Measurements from ENCODE around the gene STK32C. TPM values are rescaled to one million over a fixed set of nuclear protein-coding genes. Genes with fewer than 3 reads are reported as not detected.

The STK32C gene
- total RNA-seq, 2 donors from 2014 or later, result 12.6 to 20.6 TPM

DNA sequence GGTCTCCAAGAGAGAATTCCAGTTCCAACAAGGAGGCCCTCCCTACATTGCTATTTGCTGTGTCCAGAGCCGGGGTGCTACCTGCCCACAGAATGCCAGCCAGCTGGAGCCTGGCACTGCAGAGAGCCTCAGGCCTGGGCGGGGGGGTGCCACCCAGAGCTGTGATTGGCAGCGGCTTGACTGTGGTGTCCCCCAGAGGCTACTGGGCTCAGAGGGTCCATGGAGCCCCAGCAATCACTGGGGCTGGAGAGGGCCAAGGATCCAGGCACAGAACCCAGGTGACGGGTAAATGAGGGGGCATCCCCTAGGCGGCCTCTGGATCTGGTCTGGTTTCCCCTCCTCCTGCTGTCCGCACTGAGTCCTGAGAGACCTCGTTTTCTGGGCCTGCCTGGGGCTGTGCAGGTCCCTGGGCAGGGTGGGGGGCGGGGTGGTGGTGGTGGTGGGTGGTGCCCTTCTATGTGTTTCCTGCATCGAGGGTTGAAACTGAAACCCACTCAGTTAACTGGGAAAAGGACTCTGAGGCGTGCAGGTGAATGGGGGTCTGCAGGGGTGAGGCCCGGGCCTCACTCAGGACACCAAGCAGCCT is 108.4 kb downstream of the STK32C start:
- H3K4me3 Mint-ChIP-seq, result no peak overlapping the region
- no peak for ATAC-seq (replicated peaks)
- no peaks in the 10 kb centered on the region for H3K4me1 Mint-ChIP-seq
- H3K27me3 Mint-ChIP-seq, result no peaks in the 10 kb centered on the region
- H3K27ac Mint-ChIP-seq, result no peak overlapping the region
- no peaks in the 10 kb centered on the region for H3K9me3 Mint-ChIP-seq
- H3K36me3 Mint-ChIP-seq (ENCODE audit: low read depth), result no peaks in the 10 kb centered on the region

- H3K4me3 Mint-ChIP-seq, result no peak overlapping the region
- no peaks in the 10 kb centered on the region for H3K9me3 Mint-ChIP-seq
- H3K4me1 Mint-ChIP-seq, result no peaks in the 10 kb centered on the region
- ATAC-seq (replicated peaks), result no peak
- no peaks in the 10 kb centered on the region for H3K36me3 Mint-ChIP-seq (ENCODE audit: low read depth)
- no peaks in the 10 kb centered on the region for H3K27me3 Mint-ChIP-seq
- no peak overlapping the region for H3K27ac Mint-ChIP-seq
These were observed 109.2 kb downstream of the STK32C start for GRCh38 chr10:132198381-132199181.

DNA sequence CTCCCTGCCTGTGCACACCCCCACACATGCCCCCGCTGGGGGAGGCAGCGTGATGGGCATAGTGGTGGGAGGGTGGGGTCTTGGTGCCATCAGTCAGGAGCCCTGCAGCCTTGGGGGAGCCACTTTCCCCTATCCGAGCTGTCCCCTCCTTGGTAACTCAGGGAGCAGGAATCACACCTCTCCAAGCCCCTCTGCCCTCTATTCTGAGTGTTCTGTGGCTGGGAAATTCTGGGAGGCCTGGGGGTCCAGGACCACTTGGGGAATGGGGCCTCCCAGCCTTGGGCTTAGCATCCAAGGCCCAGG is 109.7 kb downstream of the STK32C start:
- Mint-ChIP-seq H3K27me3 (no peaks in the 10 kb centered on the region), H3K4me1 (no peaks in the 10 kb centered on the region), H3K27ac (no peak overlapping the region), H3K36me3 (ENCODE audit: low read depth) (no peaks in the 10 kb centered on the region), H3K9me3 (no peaks in the 10 kb centered on the region), H3K4me3 (no peak overlapping the region)
- no peak for ATAC-seq (replicated peaks)

- Mint-ChIP-seq H3K4me1 (no peaks in the 10 kb centered on the region), H3K36me3 (ENCODE audit: low read depth) (no peaks in the 10 kb centered on the region), H3K27me3 (no peaks in the 10 kb centered on the region), H3K27ac (no peak overlapping the region), H3K9me3 (no peaks in the 10 kb centered on the region), H3K4me3 (no peak overlapping the region)
- ATAC-seq (replicated peaks), result no peak
These were observed 110.3 kb downstream of the STK32C start for GRCh38 chr10:132197271-132198067.

- no peak for ATAC-seq (replicated peaks)
- Mint-ChIP-seq H3K36me3 (ENCODE audit: low read depth) (no peaks in the 10 kb centered on the region), H3K4me3 (no peak overlapping the region), H3K27ac (no peak overlapping the region), H3K9me3 (no peaks in the 10 kb centered on the region), H3K27me3 (no peaks in the 10 kb centered on the region), H3K4me1 (no peaks in the 10 kb centered on the region)
These were observed 111.3 kb downstream of the STK32C start for GRCh38 chr10:132196178-132197113.

DNA sequence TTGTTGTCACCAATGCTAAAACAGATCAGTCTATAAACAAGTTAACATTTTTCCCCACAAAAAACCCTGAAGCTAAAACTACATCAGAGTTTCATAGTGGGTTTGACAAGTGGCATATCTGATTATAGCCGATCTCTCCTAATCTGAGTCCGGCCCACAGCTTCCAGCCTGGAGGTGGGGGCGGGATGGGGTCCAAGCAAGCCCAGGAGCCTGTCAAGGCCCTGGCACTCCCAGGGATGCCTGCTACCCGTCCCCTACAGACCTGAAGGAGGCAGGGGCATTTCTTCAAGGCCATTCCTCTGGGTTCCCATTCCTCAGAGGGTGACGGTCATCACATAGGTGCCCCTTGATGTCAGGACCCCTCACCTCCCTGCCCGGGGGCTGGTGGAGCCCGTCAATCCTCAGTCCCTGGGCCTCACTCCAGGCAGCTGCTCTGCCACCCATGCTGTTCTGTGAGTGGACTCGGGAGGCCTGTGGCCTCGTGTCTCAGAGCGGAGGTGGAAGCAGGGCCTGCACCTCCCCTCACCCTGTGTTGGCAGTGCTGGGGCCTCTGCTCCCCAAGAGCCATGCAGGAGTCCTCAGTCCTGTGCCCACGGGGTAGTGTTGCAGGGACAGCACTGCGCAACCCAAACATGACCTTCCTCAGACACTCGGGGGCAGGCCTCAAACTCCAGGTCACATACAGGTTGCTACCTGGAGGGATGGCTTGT is 112.2 kb downstream of the STK32C start:
- no peak overlapping the region for H3K27ac Mint-ChIP-seq
- H3K9me3 Mint-ChIP-seq, result no peaks in the 10 kb centered on the region
- no peaks in the 10 kb centered on the region for H3K4me1 Mint-ChIP-seq
- peaks cover 4% of the 10 kb centered on the region for H3K36me3 Mint-ChIP-seq (ENCODE audit: low read depth)
- no peak overlapping the region for H3K4me3 Mint-ChIP-seq
- H3K27me3 Mint-ChIP-seq, result no peaks in the 10 kb centered on the region
- ATAC-seq (replicated peaks), result no peak

- H3K36me3 Mint-ChIP-seq (ENCODE audit: low read depth), result peaks cover 12% of the 10 kb centered on the region
- H3K27me3 Mint-ChIP-seq, result peaks cover under 1% of the 10 kb centered on the region
These were observed 113.0 kb downstream of the STK32C start for GRCh38 chr10:132194726-132195125.

GRCh38 chr10:132193907-132194552 is 113.7 kb downstream of the STK32C start:
- Mint-ChIP-seq H3K4me1 (no peaks in the 10 kb centered on the region), H3K27ac (no peak overlapping the region), H3K27me3 (peaks cover 6% of the 10 kb centered on the region), H3K36me3 (ENCODE audit: low read depth) (peaks cover 15% of the 10 kb centered on the region), H3K4me3 (no peak overlapping the region), H3K9me3 (no peaks in the 10 kb centered on the region)
- ATAC-seq (replicated peaks), result peak; percentile 32

More at GRCh38 chr10:132194726-132195125, 113.0 kb downstream of the STK32C start:
- no peaks in the 10 kb centered on the region for H3K4me1 Mint-ChIP-seq
- no peak for ATAC-seq (replicated peaks)
- H3K4me3 Mint-ChIP-seq, result no peak overlapping the region
- no peaks in the 10 kb centered on the region for H3K9me3 Mint-ChIP-seq
- no peak overlapping the region for H3K27ac Mint-ChIP-seq

DNA sequence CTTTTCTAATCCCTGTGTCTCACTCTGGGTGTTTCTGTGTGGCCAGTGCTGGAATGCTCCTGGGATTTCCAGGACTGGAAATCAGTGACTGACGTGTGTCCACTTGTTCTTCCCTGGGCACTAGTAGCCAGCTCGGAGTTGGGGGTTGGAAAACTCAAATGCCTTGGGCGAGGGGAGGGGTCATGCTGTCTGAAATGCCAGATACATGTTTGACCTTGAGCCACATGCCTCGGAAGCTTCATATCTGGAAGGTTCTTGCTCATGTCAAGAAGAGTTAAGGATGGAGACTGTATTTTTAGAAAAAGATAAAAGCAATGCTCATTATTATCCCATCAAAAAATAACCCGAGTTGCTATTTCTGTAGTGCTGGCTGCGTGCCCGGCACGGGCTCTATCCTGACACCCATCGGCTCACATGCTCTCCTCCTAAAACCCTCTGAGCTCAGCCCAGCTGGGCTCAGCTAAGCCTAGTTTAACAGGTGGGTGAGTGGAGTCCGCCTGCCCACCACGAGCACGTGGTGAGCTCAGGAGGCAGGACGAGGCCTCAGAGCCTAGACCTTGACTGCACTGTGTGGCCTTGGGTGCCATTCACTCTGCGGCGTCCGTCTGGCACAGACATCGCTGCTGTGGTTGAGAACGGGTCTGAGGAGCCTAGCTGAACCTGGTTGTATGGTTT is 114.6 kb downstream of the STK32C start:
- no peak for ATAC-seq (replicated peaks)
- no peaks in the 10 kb centered on the region for H3K9me3 Mint-ChIP-seq
- peaks cover 14% of the 10 kb centered on the region for H3K27me3 Mint-ChIP-seq
- no peak overlapping the region for H3K27ac Mint-ChIP-seq
- H3K4me3 Mint-ChIP-seq, result no peak overlapping the region
- H3K4me1 Mint-ChIP-seq, result no peaks in the 10 kb centered on the region
- H3K36me3 Mint-ChIP-seq (ENCODE audit: low read depth), result peaks cover 15% of the 10 kb centered on the region

GRCh38 chr10:132192076-132192975 is 115.4 kb downstream of the STK32C start:
- H3K27ac Mint-ChIP-seq, result no peak overlapping the region
- peaks cover 18% of the 10 kb centered on the region for H3K27me3 Mint-ChIP-seq

GRCh38 chr10:132189810-132190422 is 117.8 kb downstream of the STK32C start:
- Mint-ChIP-seq H3K4me3 (no peak overlapping the region), H3K27ac (no peak overlapping the region), H3K36me3 (ENCODE audit: low read depth) (peaks cover 15% of the 10 kb centered on the region), H3K4me1 (no peaks in the 10 kb centered on the region), H3K9me3 (no peaks in the 10 kb centered on the region), H3K27me3 (peaks cover 18% of the 10 kb centered on the region)
- ATAC-seq (replicated peaks), result no peak

More at GRCh38 chr10:132192076-132192975, 115.4 kb downstream of the STK32C start:
- no peaks in the 10 kb centered on the region for H3K4me1 Mint-ChIP-seq
- H3K9me3 Mint-ChIP-seq, result no peaks in the 10 kb centered on the region
- ATAC-seq (replicated peaks), result no peak
- H3K4me3 Mint-ChIP-seq, result no peak overlapping the region
- peaks cover 15% of the 10 kb centered on the region for H3K36me3 Mint-ChIP-seq (ENCODE audit: low read depth)

DNA sequence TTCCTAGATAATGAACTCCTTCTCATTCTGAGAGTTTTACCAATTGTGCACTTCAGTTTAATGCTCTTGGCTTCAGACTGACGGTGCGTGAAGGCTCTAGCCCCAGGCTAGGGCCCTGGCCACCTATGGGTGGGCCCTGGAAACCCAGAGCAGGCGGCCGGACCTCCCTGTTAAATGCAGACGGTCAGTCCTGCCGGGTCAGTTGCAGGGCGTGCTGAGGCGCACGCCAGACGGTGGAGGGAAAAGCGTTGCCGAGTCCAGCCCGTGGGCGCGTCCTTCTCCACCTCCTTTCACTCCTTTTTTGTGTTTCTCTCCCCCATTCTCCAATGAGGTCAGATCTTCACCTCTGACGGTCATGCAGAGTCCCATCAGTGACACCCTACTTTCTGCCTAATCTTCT is 118.7 kb downstream of the STK32C start:
- no peak overlapping the region for H3K27ac Mint-ChIP-seq
- no peaks in the 10 kb centered on the region for H3K9me3 Mint-ChIP-seq
- no peak for ATAC-seq (replicated peaks)
- H3K4me1 Mint-ChIP-seq, result no peaks in the 10 kb centered on the region
- H3K4me3 Mint-ChIP-seq, result peak overlapping the region; percentile 52
- H3K36me3 Mint-ChIP-seq (ENCODE audit: low read depth), result peaks cover 15% of the 10 kb centered on the region
- H3K27me3 Mint-ChIP-seq, result peaks cover 20% of the 10 kb centered on the region

All from activated T-helper 17 cell treated with anti-CD3 and anti-CD28 coated beads, Interleukin-2, amount 50 U/mL, for 72 hours (primary cell).